Activated T-cell treated with anti-CD3 and anti-CD28 coated beads, Interleukin-2, amount 50 U/mL, for 72 hours (primary cell): ENCODE measurements around the gene WWOX. TPM values are rescaled to one million over a fixed set of nuclear protein-coding genes. Genes with fewer than 3 reads are reported as not detected.

Experiments
- ATAC-seq, 2 donors: fragments of 150-1000 bp; cut with Tn5 transposase; replicated peaks in 1 of 2; 2 replicates each; pipeline ENCODE4 v1.10.0; 2021; ENCODE audit warnings: moderate library complexity in 2 of 2, mild to moderate bottlenecking in 1 of 2
- DNase-seq, 2 donors: peaks; one replicate each; pipeline ENCODE4 v3.0.0; 2021 to 2022; ENCODE audit warnings: mixed read lengths in 1 of 2
- H3K27ac Mint-ChIP-seq: one replicate; pipeline ENCODE4 v1.8.0; 2022; ENCODE audit warnings: mild to moderate bottlenecking, moderate library complexity, mixed read lengths
- H3K27me3 Mint-ChIP-seq: one replicate; pipeline ENCODE4 v1.8.0; 2022; ENCODE audit warnings: low read depth, mixed read lengths
- H3K36me3 Mint-ChIP-seq, 2 donors: one replicate each; pipeline ENCODE4 v1.8.0; 2022; ENCODE audit warnings: mixed read lengths in 2 of 2, mild to moderate bottlenecking in 1 of 2; ENCODE audit not compliant: insufficient read depth in 2 of 2
- H3K4me1 Mint-ChIP-seq: one replicate; pipeline ENCODE4 v1.8.0; 2022; ENCODE audit warnings: low read depth, mixed read lengths
- H3K4me3 Mint-ChIP-seq, 2 donors: one replicate each; pipeline ENCODE4 v1.8.0; 2022; ENCODE audit warnings: mild to moderate bottlenecking in 2 of 2, mixed read lengths in 2 of 2, moderate library complexity in 2 of 2
- H3K9me3 Mint-ChIP-seq, 2 donors: one replicate each; pipeline ENCODE4 v1.8.0; 2022; ENCODE audit warnings: mixed read lengths in 2 of 2
- total RNA-seq, 2 donors: library from RNA; stranded (reverse); gene quantifications; one replicate each; pipeline ENCODE4 v1.2.3, GENCODE V29; 2022

Gene WWOX
- total RNA-seq, 2 donors from 2014 or later = 21.2 to 21.5 TPM

DNA sequence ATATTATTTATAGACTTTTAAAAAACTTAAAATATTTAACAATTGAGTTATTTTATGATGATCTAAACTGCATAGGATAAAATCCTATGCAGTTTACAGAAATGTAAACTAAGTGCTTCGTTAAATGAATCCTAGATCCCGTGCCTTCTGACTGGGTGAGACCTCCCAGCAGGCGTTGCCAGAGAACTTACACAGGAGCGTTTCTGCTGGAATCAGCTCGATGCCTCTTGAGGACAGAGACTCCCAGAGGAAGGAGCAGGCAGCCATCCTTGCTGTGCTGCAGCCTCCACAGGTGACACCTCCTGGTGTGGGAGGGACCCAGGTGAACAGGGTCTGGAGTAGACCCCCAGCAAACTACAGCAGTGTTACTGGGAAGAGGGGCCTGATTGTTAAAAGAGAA lies 160.4 kb downstream of the WWOX start:
- H3K9me3 Mint-ChIP-seq = peaks cover under 1 to 4% of the 10 kb centered on the region in 2 donors
- no peak overlapping the region for H3K4me3 Mint-ChIP-seq
- no peak for ATAC-seq
- H3K4me1 Mint-ChIP-seq = no peaks in the 10 kb centered on the region
- H3K27ac Mint-ChIP-seq = no peak overlapping the region
- DNase-seq = no peak
- no peaks in the 10 kb centered on the region for H3K27me3 Mint-ChIP-seq
- H3K36me3 Mint-ChIP-seq = peaks cover under 1 to 1% of the 10 kb centered on the region in 2 donors

DNA sequence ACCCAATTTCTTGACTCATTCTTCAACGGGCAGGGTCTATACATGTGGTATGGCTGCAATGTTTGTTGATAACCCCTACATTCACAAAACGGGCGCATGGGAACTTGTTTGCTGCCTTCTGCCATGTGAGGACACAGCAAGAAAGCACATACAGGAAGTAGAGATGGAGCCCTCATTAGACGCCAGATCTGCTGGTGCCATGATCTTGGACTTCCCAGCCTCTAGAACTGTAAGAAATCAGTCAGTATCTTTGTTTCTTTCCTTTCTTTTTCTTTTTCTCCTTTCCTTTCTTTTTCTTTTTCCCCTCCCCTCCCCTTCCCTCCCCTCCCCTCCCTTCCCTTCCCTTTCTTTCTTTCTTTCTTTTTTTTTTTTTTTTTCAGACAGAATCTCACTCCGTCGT lies 165.2 kb downstream of the WWOX start:
- Mint-ChIP-seq H3K4me1 (no peaks in the 10 kb centered on the region), H3K27ac (no peak overlapping the region)
- ATAC-seq = no peak

GRCh38 chr16:78269256-78269655 lies 169.8 kb downstream of the WWOX start:
- Mint-ChIP-seq H3K36me3 (peaks cover 0 to 3% of the 10 kb centered on the region in 2 donors), H3K4me1 (no peaks in the 10 kb centered on the region), H3K27ac (no peak overlapping the region), H3K4me3 (no peak overlapping the region), H3K9me3 (peaks cover 2 to 3% of the 10 kb centered on the region in 2 donors), H3K27me3 (no peaks in the 10 kb centered on the region)
- ATAC-seq (no peak), DNase-seq (no peak)

More for the DNA sequence above, 165.2 kb downstream of the WWOX start:
- Mint-ChIP-seq H3K9me3 (peaks cover 2 to 4% of the 10 kb centered on the region in 2 donors), H3K4me3 (no peak overlapping the region), H3K36me3 (peaks cover 1 to 3% of the 10 kb centered on the region in 2 donors), H3K27me3 (no peaks in the 10 kb centered on the region)
- DNase-seq = no peak

DNA sequence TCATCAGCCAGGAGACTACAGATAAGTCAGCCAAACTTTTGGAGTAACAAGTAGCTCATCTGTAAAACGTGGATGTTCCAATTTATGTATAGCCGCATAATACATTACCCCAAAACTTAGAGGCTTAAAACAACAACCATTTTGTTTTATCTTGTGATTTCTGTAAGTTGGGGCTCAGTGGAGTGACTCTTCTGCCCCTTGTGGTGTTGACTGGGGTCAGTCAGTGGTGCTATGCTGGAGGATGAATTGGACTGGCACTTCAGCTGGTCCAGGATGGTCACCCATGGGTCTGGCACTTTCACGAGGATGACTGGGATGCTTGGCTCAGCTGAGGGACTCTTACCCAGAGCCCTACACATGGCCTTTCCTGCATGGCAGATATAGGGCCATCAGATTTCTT lies 172.5 kb downstream of the WWOX start:
- ATAC-seq (no peak), DNase-seq (no peak)
- no peak overlapping the region for H3K27ac Mint-ChIP-seq
- H3K9me3 Mint-ChIP-seq = no peaks in the 10 kb centered on the region
- H3K36me3 Mint-ChIP-seq = no peaks in the 10 kb centered on the region
- no peaks in the 10 kb centered on the region for H3K4me1 Mint-ChIP-seq
- no peak overlapping the region for H3K4me3 Mint-ChIP-seq
- H3K27me3 Mint-ChIP-seq = no peaks in the 10 kb centered on the region

GRCh38 chr16:78274771-78275170 lies 175.3 kb downstream of the WWOX start:
- no peak overlapping the region for H3K27ac Mint-ChIP-seq
- ATAC-seq (no peak), DNase-seq (no peak)
- H3K36me3 Mint-ChIP-seq = no peaks in the 10 kb centered on the region
- no peaks in the 10 kb centered on the region for H3K27me3 Mint-ChIP-seq
- H3K9me3 Mint-ChIP-seq = no peaks in the 10 kb centered on the region
- no peaks in the 10 kb centered on the region for H3K4me1 Mint-ChIP-seq
- no peak overlapping the region for H3K4me3 Mint-ChIP-seq

GRCh38 chr16:78275420-78275819 lies 176.0 kb downstream of the WWOX start:
- Mint-ChIP-seq H3K27me3 (no peaks in the 10 kb centered on the region), H3K27ac (no peak overlapping the region), H3K4me1 (no peaks in the 10 kb centered on the region), H3K4me3 (no peak overlapping the region), H3K9me3 (no peaks in the 10 kb centered on the region), H3K36me3 (no peaks in the 10 kb centered on the region)
- no peak for DNase-seq
- no peak for ATAC-seq

DNA sequence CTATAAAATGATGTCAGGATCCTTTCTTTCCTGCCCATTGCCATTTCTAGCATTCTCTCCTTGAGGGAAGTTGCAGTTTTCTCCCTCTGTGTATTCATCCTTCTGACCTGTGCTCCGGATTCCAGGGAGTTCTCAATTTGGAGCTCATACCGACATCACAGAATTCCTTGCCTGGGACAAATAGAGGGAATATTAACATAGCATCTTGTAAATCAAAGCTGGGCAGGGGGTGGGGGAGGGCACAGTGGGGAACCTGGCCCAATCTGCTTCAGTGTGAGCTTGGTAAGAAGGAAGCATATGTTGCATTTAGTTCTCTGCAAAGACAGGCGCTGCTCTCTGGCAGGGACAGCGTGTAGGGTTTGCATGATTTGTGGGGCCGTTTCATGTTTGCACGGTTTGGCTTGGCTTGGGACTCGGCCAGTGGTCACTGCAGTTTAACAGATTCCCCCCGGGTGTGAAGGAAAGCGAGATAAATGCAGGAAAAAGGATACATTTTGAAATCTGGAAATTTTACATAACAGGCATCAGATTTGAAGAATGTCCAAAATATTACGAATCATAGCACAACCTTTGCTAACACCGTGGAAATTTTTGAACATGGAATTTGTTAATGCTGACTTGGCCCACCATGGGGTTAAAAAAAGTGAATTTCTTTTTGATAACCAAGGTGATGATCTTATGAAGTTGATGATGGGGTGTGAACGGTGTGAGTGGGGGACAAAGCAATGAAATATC lies 178.0 kb downstream of the WWOX start:
- no peak overlapping the region for H3K27ac Mint-ChIP-seq
- H3K9me3 Mint-ChIP-seq = no peaks in the 10 kb centered on the region
- H3K27me3 Mint-ChIP-seq = no peaks in the 10 kb centered on the region
- no peaks in the 10 kb centered on the region for H3K36me3 Mint-ChIP-seq
- DNase-seq (no peak), ATAC-seq (no peak)
- H3K4me3 Mint-ChIP-seq = no peak overlapping the region
- H3K4me1 Mint-ChIP-seq = no peaks in the 10 kb centered on the region

- H3K4me1 Mint-ChIP-seq = no peaks in the 10 kb centered on the region
- DNase-seq = no peak
Observed at GRCh38 chr16:78278056-78278450, 178.6 kb downstream of the WWOX start.

DNA sequence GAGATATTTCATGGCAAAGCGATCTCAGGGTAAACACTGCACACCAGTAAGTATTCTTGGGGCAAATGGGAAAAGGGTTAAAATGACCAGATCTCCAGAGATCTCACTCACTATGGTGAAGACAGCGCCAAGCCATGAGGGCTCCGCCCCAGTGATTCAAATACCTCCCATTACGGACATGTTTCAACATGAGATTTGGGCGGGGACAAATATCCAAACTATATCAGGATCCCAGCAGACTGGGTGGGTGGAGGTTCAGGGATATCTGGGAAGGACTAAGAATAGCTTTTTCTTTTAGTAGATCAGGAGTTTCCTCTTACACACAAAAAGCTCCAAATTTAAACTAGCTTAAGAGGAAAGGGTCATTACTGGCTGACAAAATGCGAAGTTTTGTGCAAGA lies 181.7 kb downstream of the WWOX start:
- Mint-ChIP-seq H3K36me3 (no peaks in the 10 kb centered on the region), H3K9me3 (no peaks in the 10 kb centered on the region), H3K4me3 (no peak overlapping the region), H3K4me1 (no peaks in the 10 kb centered on the region), H3K27ac (no peak overlapping the region), H3K27me3 (no peaks in the 10 kb centered on the region)
- ATAC-seq = no peak
- DNase-seq = no peak

More at GRCh38 chr16:78278056-78278450, 178.6 kb downstream of the WWOX start:
- H3K36me3 Mint-ChIP-seq = no peaks in the 10 kb centered on the region
- no peak for ATAC-seq
- H3K27me3 Mint-ChIP-seq = no peaks in the 10 kb centered on the region
- H3K4me3 Mint-ChIP-seq = no peak overlapping the region
- no peaks in the 10 kb centered on the region for H3K9me3 Mint-ChIP-seq
- H3K27ac Mint-ChIP-seq = no peak overlapping the region

DNA sequence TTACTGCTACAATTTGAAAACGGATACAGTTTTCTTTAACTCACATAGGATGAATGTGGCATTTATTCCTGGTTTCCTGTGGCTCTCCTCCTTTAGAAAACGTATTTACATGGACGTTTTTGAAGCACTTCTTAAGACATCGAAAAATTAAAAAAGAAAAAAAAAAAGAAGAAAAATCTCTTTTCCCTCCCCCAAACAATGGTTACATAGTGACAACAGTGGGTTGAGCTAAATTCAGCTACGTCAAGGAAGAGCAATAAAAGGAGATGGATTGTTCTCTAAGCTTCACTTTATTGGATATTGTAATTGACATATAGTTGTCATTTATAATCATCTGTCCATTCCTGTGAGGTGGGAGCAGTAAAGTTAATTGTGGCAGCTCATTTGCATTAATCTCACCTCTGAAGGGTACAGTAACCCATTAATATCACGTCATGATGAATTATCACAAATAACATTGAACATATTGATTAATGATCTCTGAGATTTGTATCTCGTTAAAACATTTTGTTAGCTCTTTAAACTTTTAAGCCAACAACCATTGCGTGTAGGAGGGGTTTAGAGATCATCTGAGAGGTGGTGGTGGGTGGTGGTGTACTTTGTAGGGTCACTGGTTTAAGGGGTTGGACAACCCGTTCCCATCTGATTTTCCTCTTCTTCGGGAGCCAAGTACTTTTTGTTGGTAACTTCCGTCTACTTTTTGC lies 184.2 kb downstream of the WWOX start:
- ATAC-seq = no peak
- no peak for DNase-seq
- no peaks in the 10 kb centered on the region for H3K27me3 Mint-ChIP-seq
- H3K27ac Mint-ChIP-seq = no peak overlapping the region
- H3K9me3 Mint-ChIP-seq = no peaks in the 10 kb centered on the region
- no peak overlapping the region for H3K4me3 Mint-ChIP-seq
- H3K36me3 Mint-ChIP-seq = no peaks in the 10 kb centered on the region
- H3K4me1 Mint-ChIP-seq = no peaks in the 10 kb centered on the region

- no peak overlapping the region for H3K4me3 Mint-ChIP-seq
- H3K36me3 Mint-ChIP-seq = no peaks in the 10 kb centered on the region
- no peaks in the 10 kb centered on the region for H3K27me3 Mint-ChIP-seq
- no peaks in the 10 kb centered on the region for H3K4me1 Mint-ChIP-seq
- H3K27ac Mint-ChIP-seq = no peak overlapping the region
- ATAC-seq (no peak), DNase-seq (no peak)
- no peaks in the 10 kb centered on the region for H3K9me3 Mint-ChIP-seq
Observed at GRCh38 chr16:78284326-78284725, 184.9 kb downstream of the WWOX start.

GRCh38 chr16:78284957-78285434 lies 185.5 kb downstream of the WWOX start:
- Mint-ChIP-seq H3K4me1 (no peaks in the 10 kb centered on the region), H3K27ac (no peak overlapping the region), H3K36me3 (no peaks in the 10 kb centered on the region), H3K27me3 (no peaks in the 10 kb centered on the region), H3K4me3 (no peak overlapping the region), H3K9me3 (no peaks in the 10 kb centered on the region)
- ATAC-seq (no peak), DNase-seq (no peak)

- Mint-ChIP-seq H3K4me3 (no peak overlapping the region), H3K9me3 (no peaks in the 10 kb centered on the region), H3K36me3 (no peaks in the 10 kb centered on the region), H3K27ac (no peak overlapping the region), H3K4me1 (no peaks in the 10 kb centered on the region), H3K27me3 (no peaks in the 10 kb centered on the region)
- ATAC-seq (no peak), DNase-seq (no peak)
Observed at GRCh38 chr16:78285437-78285922, 186.0 kb downstream of the WWOX start.
